ENCODE data around the gene LRP2. TPM values are rescaled to one million over a fixed set of nuclear protein-coding genes. Genes with fewer than 3 reads are reported as not detected.
"Not testable (repeated sequence)": the region's sequence is repeated elsewhere in the genome, so short reads cannot be mapped to it uniquely, and the experiment has no call there.

LRP2 gene
- total RNA-seq, 1 donor from 2014 or later = 0.24 TPM

- Mint-ChIP-seq H3K36me3 (ENCODE audit: unreplicated experiment) (no peaks in the 10 kb centered on the region), H3K27ac (ENCODE audit: unreplicated experiment) (no peak overlapping the region), H3K9me3 (ENCODE audit: unreplicated experiment) (no peaks in the 10 kb centered on the region), H3K4me3 (ENCODE audit: unreplicated experiment) (no peak overlapping the region), H3K27me3 (ENCODE audit: unreplicated experiment) (peaks cover 13% of the 10 kb centered on the region), H3K4me1 (ENCODE audit: unreplicated experiment) (no peaks in the 10 kb centered on the region)
- no peak for TF ChIP-seq CTCF (IDR thresholded peaks at IDR 0.05)
- no peak for DNase-seq (ENCODE audit: extremely low spot score, unreplicated experiment)
Observed at GRCh38 chr2:169272010-169272409, 90.3 kb downstream of the LRP2 start.

GRCh38 chr2:169270574-169270973 is 91.8 kb downstream of the LRP2 start:
- H3K9me3 Mint-ChIP-seq (ENCODE audit: unreplicated experiment); DNase-seq (ENCODE audit: extremely low spot score, unreplicated experiment); H3K4me3 Mint-ChIP-seq (ENCODE audit: unreplicated experiment); H3K4me1 Mint-ChIP-seq (ENCODE audit: unreplicated experiment); H3K36me3 Mint-ChIP-seq (ENCODE audit: unreplicated experiment); H3K27ac Mint-ChIP-seq (ENCODE audit: unreplicated experiment): not testable (repeated sequence)
- peaks cover 10% of the 10 kb centered on the region for H3K27me3 Mint-ChIP-seq (ENCODE audit: unreplicated experiment)

GRCh38 chr2:169265591-169265990 is 96.7 kb downstream of the LRP2 start:
- Mint-ChIP-seq H3K27ac (ENCODE audit: unreplicated experiment) (no peak overlapping the region), H3K36me3 (ENCODE audit: unreplicated experiment) (no peaks in the 10 kb centered on the region), H3K27me3 (ENCODE audit: unreplicated experiment) (peaks cover 3% of the 10 kb centered on the region), H3K4me3 (ENCODE audit: unreplicated experiment) (no peak overlapping the region), H3K9me3 (ENCODE audit: unreplicated experiment) (no peaks in the 10 kb centered on the region), H3K4me1 (ENCODE audit: unreplicated experiment) (no peaks in the 10 kb centered on the region)
- TF ChIP-seq CTCF (IDR thresholded peaks at IDR 0.05) = no peak
- DNase-seq (ENCODE audit: extremely low spot score, unreplicated experiment) = no peak

- DNase-seq (ENCODE audit: extremely low spot score, unreplicated experiment) = no peak
- H3K27me3 Mint-ChIP-seq (ENCODE audit: unreplicated experiment) = peaks cover 4% of the 10 kb centered on the region
- H3K4me1 Mint-ChIP-seq (ENCODE audit: unreplicated experiment) = no peaks in the 10 kb centered on the region
- no peak for TF ChIP-seq CTCF (IDR thresholded peaks at IDR 0.05)
- H3K36me3 Mint-ChIP-seq (ENCODE audit: unreplicated experiment) = no peaks in the 10 kb centered on the region
- no peak overlapping the region for H3K27ac Mint-ChIP-seq (ENCODE audit: unreplicated experiment)
- no peak overlapping the region for H3K4me3 Mint-ChIP-seq (ENCODE audit: unreplicated experiment)
- H3K9me3 Mint-ChIP-seq (ENCODE audit: unreplicated experiment) = no peaks in the 10 kb centered on the region
Observed at GRCh38 chr2:169260846-169261642, 101.3 kb downstream of the LRP2 start.

- DNase-seq (ENCODE audit: extremely low spot score, unreplicated experiment) = no peak
- no peaks in the 10 kb centered on the region for H3K9me3 Mint-ChIP-seq (ENCODE audit: unreplicated experiment)
- peaks cover 4% of the 10 kb centered on the region for H3K27me3 Mint-ChIP-seq (ENCODE audit: unreplicated experiment)
- H3K36me3 Mint-ChIP-seq (ENCODE audit: unreplicated experiment) = no peaks in the 10 kb centered on the region
- H3K4me3 Mint-ChIP-seq (ENCODE audit: unreplicated experiment) = no peak overlapping the region
- TF ChIP-seq CTCF (IDR thresholded peaks at IDR 0.05) = no peak
- H3K27ac Mint-ChIP-seq (ENCODE audit: unreplicated experiment) = no peak overlapping the region
- no peaks in the 10 kb centered on the region for H3K4me1 Mint-ChIP-seq (ENCODE audit: unreplicated experiment)
Observed at GRCh38 chr2:169260246-169260645, 102.1 kb downstream of the LRP2 start.
